GM18526 (cell line): ENCODE results near the gene TNC.

Experiments
- POLR2A ChIP-seq: IDR thresholded peaks from 3 replicates; pipeline ENCODE4 v1.6.1; 2011; ENCODE audit not compliant: insufficient read length; ENCODE audit errors: extremely low read depth

Gene TNC

GRCh38 chr9:115117999-115118878 lies at the start of gene TNC:
TNC (minus strand) TSS chr9:115118157; CDS start chr9:115091018, 27,139 bp downstream.
- no peak for TF ChIP-seq POLR2A

DNA sequence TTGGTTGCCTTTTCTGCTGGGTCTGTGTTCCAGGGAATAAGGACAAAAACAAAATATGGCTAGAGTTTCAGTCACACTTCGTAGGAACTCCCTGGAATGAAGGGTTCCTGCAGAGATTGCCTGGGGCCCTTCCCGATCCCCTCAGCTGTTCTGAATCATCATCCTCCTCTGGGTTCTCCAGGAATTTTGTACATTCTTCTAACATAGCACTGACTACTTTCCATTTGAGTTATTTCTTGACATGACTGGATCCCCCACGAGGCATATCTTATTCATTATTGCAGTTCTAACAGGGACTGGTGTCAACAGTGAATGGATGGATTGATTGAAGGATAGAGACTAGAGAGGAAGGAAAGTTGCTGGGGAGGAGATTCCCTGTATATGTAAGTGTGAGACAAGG lies 49.2 kb upstream of the TNC start:
- no peak for TF ChIP-seq POLR2A

GRCh38 chr9:115165233-115165632 lies 47.3 kb upstream of the TNC start:
- no peak for TF ChIP-seq POLR2A

- TF ChIP-seq POLR2A = no peak
Measured at GRCh38 chr9:115164511-115164974, 46.6 kb upstream of the TNC start.

GRCh38 chr9:115162946-115163345 lies 45.0 kb upstream of the TNC start:
- TF ChIP-seq POLR2A = no peak

DNA sequence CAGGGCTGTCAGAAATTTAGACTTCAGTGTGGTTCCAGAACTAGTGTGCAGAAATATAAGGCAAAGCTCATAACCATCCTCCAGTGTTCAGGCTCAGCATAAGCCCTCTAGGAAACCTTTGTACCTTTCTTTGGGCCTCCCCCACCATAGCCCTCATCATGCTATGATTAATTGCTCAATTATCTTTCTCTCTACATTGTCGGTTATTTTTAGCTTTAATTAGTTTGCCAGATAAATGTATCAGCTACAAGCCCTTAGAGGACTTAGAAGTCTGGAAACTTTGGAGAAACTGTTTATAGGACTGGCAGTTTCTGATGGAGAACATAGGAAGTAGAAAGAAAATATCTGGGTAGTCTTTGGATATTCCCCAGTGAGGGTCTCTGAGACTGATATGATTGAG lies 43.5 kb upstream of the TNC start:
- no peak for TF ChIP-seq POLR2A

GRCh38 chr9:115158661-115159481 lies 40.9 kb upstream of the TNC start:
- no peak for TF ChIP-seq POLR2A

DNA sequence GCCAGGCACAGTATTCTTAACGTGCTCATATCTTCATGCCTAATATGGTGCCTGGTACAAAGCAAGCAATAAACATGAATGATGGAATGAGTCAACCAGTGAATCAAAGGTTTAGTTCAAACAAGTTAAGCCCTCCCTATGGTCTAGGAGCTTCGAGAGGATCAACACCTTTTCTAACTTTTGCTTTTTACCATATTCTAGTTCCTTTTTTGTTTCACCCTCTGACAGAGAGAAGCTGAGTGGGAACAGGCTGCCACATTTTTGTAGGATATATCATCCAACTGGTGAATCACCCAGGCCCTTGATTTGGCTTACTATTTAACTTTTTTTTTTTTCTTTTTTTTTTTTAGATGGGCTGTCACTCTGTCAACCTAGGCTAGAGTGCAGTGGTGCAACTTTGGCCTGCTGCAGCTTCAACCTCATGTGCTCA lies 39.3 kb upstream of the TNC start:
- TF ChIP-seq POLR2A = no peak

DNA sequence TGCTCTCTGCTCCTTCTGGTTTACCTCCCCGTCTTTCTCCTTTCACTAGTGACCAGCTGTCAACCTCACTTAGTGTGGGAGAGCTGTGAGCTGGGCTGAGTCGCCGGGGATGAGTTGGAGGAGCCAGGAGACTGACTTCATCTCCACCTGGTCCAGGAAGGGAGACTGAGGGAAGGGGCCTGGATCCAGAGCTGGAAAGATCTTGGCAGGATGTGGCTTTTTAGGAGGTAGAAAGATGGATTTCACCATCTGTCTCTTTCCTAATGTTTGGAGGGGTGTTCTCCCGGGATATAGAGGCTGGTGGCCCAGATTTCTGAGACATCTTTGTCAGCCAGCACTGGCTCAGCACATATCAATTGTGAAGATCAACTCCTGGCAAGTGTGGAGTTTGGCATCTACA lies 37.1 kb upstream of the TNC start:
- TF ChIP-seq POLR2A = no peak

DNA sequence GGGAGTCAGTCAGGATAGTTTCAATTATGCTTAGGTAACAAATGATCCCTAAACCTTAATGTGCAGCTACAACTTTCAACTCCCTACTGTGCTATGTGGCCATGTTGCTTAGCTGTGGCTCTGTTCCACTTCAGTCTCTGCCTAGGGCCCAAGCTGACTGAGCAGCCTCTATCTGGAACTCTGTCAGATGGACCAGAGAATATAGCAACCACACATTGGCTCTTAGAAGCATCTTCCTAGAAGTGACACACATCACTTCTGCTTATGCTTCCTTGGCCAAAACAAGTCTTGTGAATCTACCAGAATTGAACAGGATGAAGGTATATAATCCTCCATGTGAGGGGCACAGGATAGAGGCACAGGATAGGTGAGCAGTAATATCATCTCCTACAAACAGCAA lies 36.7 kb upstream of the TNC start:
- TF ChIP-seq POLR2A = no peak

GRCh38 chr9:115152281-115152820 lies 34.4 kb upstream of the TNC start:
- no peak for TF ChIP-seq POLR2A

DNA sequence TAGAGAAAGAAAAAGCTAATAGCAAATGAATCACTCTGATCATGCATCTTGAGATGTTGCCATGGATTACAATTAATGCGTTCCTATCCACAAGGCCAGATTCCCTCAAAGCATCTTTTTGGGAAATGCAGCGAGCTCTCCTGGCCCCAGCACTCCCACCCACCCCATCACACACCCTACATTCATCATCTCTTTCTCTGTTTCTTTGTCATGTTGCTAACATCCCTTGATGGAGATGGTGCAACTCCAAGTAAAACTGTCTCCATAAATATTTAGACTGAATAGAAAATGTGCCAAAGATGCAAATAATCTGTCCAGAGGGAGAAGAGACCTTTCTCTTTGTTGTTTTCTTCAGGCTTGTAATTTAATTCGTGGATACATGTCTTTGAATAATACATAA lies 30.8 kb upstream of the TNC start:
- no peak for TF ChIP-seq POLR2A

GRCh38 chr9:115146581-115147021 lies 28.6 kb upstream of the TNC start:
- no peak for TF ChIP-seq POLR2A

DNA sequence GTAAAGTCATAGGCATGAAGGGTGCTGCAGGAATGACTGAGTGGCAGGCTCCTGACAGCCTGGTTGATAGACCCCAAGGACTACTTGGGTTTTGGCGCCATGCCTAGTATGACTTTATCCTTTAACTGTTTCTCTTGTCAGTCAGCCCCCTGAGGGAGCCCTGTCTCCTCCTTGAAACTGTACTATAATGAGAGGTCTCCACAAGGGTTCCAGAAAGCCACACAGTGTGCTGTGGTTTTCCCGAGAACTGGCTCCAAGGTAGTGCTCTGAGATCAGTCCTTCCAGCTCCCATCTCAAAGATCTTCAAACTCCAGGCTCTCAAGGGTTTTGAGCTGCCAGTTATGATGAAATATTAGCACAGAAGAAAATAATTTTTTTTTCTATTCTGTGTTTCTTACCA lies 26.7 kb upstream of the TNC start:
- no peak for TF ChIP-seq POLR2A

GRCh38 chr9:115143689-115144088 lies 25.7 kb upstream of the TNC start:
- TF ChIP-seq POLR2A = no peak
